Measurements from ENCODE around the gene FALEC. TPM values are rescaled to one million over a fixed set of nuclear protein-coding genes. Genes with fewer than 3 reads are reported as not detected.

FALEC gene
- total and polyA plus RNA-seq, 8 donors = 0.93 TPM; not detected in 7

GRCh38 chr1:150537732-150538684 lies 22.5 kb downstream of the FALEC start:
- peak overlapping the region in 3 of 5 donors; percentile 31 to 79 (median 52) for H3K27ac ChIP-seq
- intact Hi-C loops (cut with DNase I; ENCODE audit: low total_unique reads) = no loop called here

GRCh38 chr1:150543500-150544143 lies 28.1 kb downstream of the FALEC start:
- Histone ChIP-seq H3K9me3 (no peaks in the 10 kb centered on the region), H3K27ac (peak overlapping the region in 3 of 5 donors; percentile 38 to 62 (median 62)), H3K36me3 (no peaks in the 10 kb centered on the region), H3K4me1 (peaks cover 5 to 26% (median 8%) of the 10 kb centered on the region in 4 donors), H3K4me3 (no peak overlapping the region), H3K27me3 (no peaks in the 10 kb centered on the region)
- DNase-seq = peak in 1 of 2 donors; percentile 75
- intact Hi-C loops (cut with DNase I; ENCODE audit: low total_unique reads) = no loop called here
- WGBS, 5 donors = 56 to 64% (median 59%) methylated on average over 13 of the region's 13 CpGs
- TF ChIP-seq CTCF (IDR thresholded peaks at IDR 0.05) = no peak
- TF ChIP-seq POLR2AphosphoS5 (IDR thresholded peaks at IDR 0.05) = peak in 2 of 3 donors; percentile 26 to 30
- no peak for TF ChIP-seq EP300 (IDR thresholded peaks at IDR 0.05)

More at GRCh38 chr1:150537732-150538684, 22.5 kb downstream of the FALEC start:
- Histone ChIP-seq H3K4me3 (no peak overlapping the region), H3K4me1 (peaks cover 0 to 12% (median 7%) of the 10 kb centered on the region in 4 donors), H3K36me3 (no peaks in the 10 kb centered on the region), H3K27me3 (no peaks in the 10 kb centered on the region), H3K9me3 (no peaks in the 10 kb centered on the region)
- TF ChIP-seq POLR2AphosphoS5 (IDR thresholded peaks at IDR 0.05) (no peak), EP300 (IDR thresholded peaks at IDR 0.05) (no peak), POLR2A (IDR thresholded peaks at IDR 0.05) (no peak), CTCF (IDR thresholded peaks at IDR 0.05) (no peak)
- WGBS, 5 donors = 68 to 79% (median 74%) methylated on average over 16 to 17 of the region's 17 CpGs
- no peak for DNase-seq

- H3K27ac ChIP-seq = peak overlapping the region in 3 of 5 donors; percentile 38 to 62 (median 62)
- TF ChIP-seq EP300 (IDR thresholded peaks at IDR 0.05) (no peak), CTCF (IDR thresholded peaks at IDR 0.05) (no peak), POLR2A (IDR thresholded peaks at IDR 0.05) (no peak), POLR2AphosphoS5 (IDR thresholded peaks at IDR 0.05) (no peak)
These were observed 28.7 kb downstream of the FALEC start for GRCh38 chr1:150544204-150544603.

GRCh38 chr1:150545486-150546032 lies 30.0 kb downstream of the FALEC start:
- Histone ChIP-seq H3K4me3 (no peak overlapping the region), H3K4me1 (peaks cover 18 to 39% (median 22%) of the 10 kb centered on the region in 4 donors), H3K9me3 (no peaks in the 10 kb centered on the region), H3K27me3 (no peaks in the 10 kb centered on the region), H3K27ac (no peak overlapping the region), H3K36me3 (no peaks in the 10 kb centered on the region)
- DNase-seq = no peak
- TF ChIP-seq CTCF (IDR thresholded peaks at IDR 0.05) (no peak), POLR2AphosphoS5 (IDR thresholded peaks at IDR 0.05) (no peak)
- WGBS, 5 donors = 86 to 88% (median 88%) methylated on average over 5 to 6 of the region's 6 CpGs
- intact Hi-C loops (cut with DNase I; ENCODE audit: low total_unique reads) = no loop called here

More at GRCh38 chr1:150544204-150544603, 28.7 kb downstream of the FALEC start:
- Histone ChIP-seq H3K4me3 (no peak overlapping the region), H3K27me3 (no peaks in the 10 kb centered on the region), H3K4me1 (peaks cover 5 to 26% (median 10%) of the 10 kb centered on the region in 4 donors), H3K9me3 (no peaks in the 10 kb centered on the region), H3K36me3 (no peaks in the 10 kb centered on the region)
- WGBS, 5 donors = 21 to 43% (median 27%) methylated on average over 3 of the region's 3 CpGs
- DNase-seq = peak in 1 of 2 donors; percentile 62
- intact Hi-C loops (cut with DNase I; ENCODE audit: low total_unique reads) = no loop called here

Data from stomach (tissue), 9 donors.